Measurements from ENCODE around the gene NIPA2. TPM values are rescaled to one million over a fixed set of nuclear protein-coding genes. Genes with fewer than 3 reads are reported as not detected.

Gene NIPA2
- total and polyA plus RNA-seq, 2 of the 8 experiments (the other 6 are each of a cell fraction or from before 2014, with no cell fraction given) = 38.5 to 81.7 TPM

DNA sequence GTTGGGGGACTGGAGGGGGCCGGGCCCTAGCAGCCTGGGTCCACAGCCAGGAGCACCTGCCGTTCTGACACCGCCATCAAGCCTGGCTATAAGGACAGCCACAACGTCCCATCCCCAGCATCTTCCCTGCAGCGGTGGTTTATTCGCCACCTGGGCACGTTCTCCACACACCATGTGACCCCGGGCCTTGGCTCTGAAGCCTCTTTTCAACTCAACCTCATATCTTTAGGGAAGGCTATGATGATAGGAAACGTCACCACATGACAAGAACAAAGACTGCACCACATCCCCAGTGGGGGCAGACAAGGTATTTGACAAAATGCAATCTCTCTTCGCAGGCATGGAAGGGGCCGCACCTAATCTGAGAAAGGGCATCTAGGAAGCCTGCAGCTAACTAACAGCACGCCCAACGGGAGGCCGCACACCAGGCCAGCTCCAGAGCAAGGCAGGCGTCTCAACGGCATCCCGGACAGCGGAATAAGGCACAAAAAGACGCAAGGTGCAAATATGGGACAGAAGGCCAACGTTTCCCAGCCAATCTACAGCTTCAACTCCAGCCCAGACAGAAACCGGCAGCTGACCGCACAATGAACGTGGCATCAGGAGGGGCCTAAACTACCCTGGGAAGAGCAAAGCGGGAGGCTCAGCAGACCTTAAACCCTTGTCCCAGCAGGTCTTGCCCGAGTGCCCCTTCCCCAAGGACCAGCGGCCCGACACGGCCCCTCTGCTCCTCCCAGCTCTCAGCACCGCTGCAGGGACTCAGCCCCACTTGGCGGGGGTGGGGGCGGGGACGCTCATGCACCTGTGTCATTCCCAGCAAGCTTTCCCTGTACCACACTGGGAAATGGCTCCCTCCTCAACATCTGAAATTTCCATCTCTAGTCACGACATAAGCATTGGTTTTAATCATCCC lies 41.9 kb downstream of the NIPA2 start:
- FAIRE-seq (no peak), DNase-seq (ENCODE audit: low read depth in 1 of 2, low spot score in 2 of 2) (no peak)
- WGBS, 2 experiments (ENCODE audit: extremely low coverage in 1 of 2, insufficient coverage in 1 of 2, insufficient read length in 1 of 2, insufficient replicate concordance in 2 of 2, low coverage in 1 of 2, low lambda C conversion rate in 2 of 2, missing lambda C conversion rate in 1 of 2) = 96% methylated on average over 33 of the region's 33 CpGs; no CpG with 5 or more reads in 1 of the 2 experiments
- Histone ChIP-seq H3K79me2 (ENCODE audit: control insufficient read depth in 1 of 2, insufficient read depth in 2 of 2, low read length in 2 of 2) (no peaks in the 10 kb centered on the region), H4K5ac (ENCODE audit: insufficient read length, low read depth, low read length) (no peak overlapping the region), H3K36me3 (ENCODE audit: control insufficient read depth in 2 of 4, insufficient read depth in 4 of 4, low read length in 3 of 4) (peaks cover 2 to 6% (median 4%) of the 10 kb centered on the region in 4 experiments; a peak in 4 of 8 replicates), H3K56ac (replicated peaks; ENCODE audit: insufficient read length, low read depth, low read length) (no peak overlapping the region), H3K23me2 (ENCODE audit: low read depth, low read length) (no peaks in the 10 kb centered on the region), H3K4ac (replicated peaks; ENCODE audit: insufficient read length, low read depth, low read length) (no peak overlapping the region), H2BK5ac (ENCODE audit: low read depth, low read length) (no peak overlapping the region; the same call in 1 of the 2 replicates), H3K23ac (ENCODE audit: insufficient read length) (no peak overlapping the region), H2BK12ac (ENCODE audit: low read depth, low read length) (no peak overlapping the region), H2BK15ac (ENCODE audit: low read length) (no peak overlapping the region), H2BK120ac (replicated peaks; ENCODE audit: low read depth, low read length) (no peak overlapping the region), H3K79me1 (ENCODE audit: low read depth, low read length) (no peaks in the 10 kb centered on the region; the same call in 1 of the 2 replicates), H2BK20ac (ENCODE audit: low read length) (no peak overlapping the region), H3K18ac (ENCODE audit: extremely low read depth, low read length) (no peak overlapping the region), H4K91ac (replicated peaks; ENCODE audit: insufficient read length, low read length) (no peak overlapping the region), H2AK5ac (ENCODE audit: low read depth, low read length) (no peak overlapping the region), H3K4me3 (ENCODE audit: extremely low read depth in 1 of 4, insufficient read depth in 2 of 4, low read depth in 3 of 4, low read length in 4 of 4) (no peak overlapping the region), H3K14ac (ENCODE audit: insufficient read length) (no peak overlapping the region), H3K9ac (replicated peaks in 1 of 4; ENCODE audit: extremely low read depth in 1 of 4, low read depth in 3 of 4, low read length in 3 of 4) (no peak overlapping the region), H4K8ac (ENCODE audit: extremely low read depth, insufficient read depth, low read length) (no peak overlapping the region), H3K4me2 (ENCODE audit: insufficient read depth in 1 of 2, low read depth in 2 of 2, low read length in 2 of 2) (no peak overlapping the region), H3K27me3 (replicated peaks in 1 of 4; ENCODE audit: control insufficient read depth in 3 of 4, extremely low read depth in 1 of 4, insufficient read depth in 3 of 4, low read length in 3 of 4) (no peaks in the 10 kb centered on the region), H3K4me1 (replicated peaks in 1 of 4; ENCODE audit: control insufficient read depth in 3 of 4, insufficient read depth in 4 of 4, low read length in 3 of 4) (peaks cover 0 to 3% (median 0%) of the 10 kb centered on the region in 4 experiments; a peak in 1 of 7 replicates), H3K27ac (ENCODE audit: low read depth, low read length) (no peak overlapping the region), H4K20me1 (replicated peaks in 1 of 2; ENCODE audit: control insufficient read depth in 1 of 2, insufficient read depth in 2 of 2, low read length in 2 of 2) (no peaks in the 10 kb centered on the region), H2AFZ (ENCODE audit: low read length) (no peak overlapping the region), H3K9me3 (ENCODE audit: insufficient read depth in 2 of 2, low read depth in 1 of 2, low read length in 1 of 2) (no peaks in the 10 kb centered on the region; a peak in 1 of 4 replicates)
- ChIA-PET POLR2A (ENCODE audit: partially characterized antibody) (interaction anchor here (1.0 to 2.1 kb wide), 2 partner anchors 8 to 10 kb away, joined by 3 to 8 read pairs; no protein-coding TSS in a partner anchor), CTCF (ENCODE audit: partially characterized antibody) (no interaction called here)
- TF ChIP-seq TEAD4 (IDR thresholded peaks at IDR 0.05; ENCODE audit: low read depth, low read length) (no peak), CREB1 (IDR thresholded peaks at IDR 0.05) (no peak), CEBPB (IDR thresholded peaks at IDR 0.05; ENCODE audit: low read depth, low read length) (no peak), CTBP2 (IDR thresholded peaks at IDR 0.05; ENCODE audit: borderline replicate concordance, insufficient read depth, insufficient read length, low read length) (no peak), PHF8 (conservative IDR thresholded peaks at IDR 0.05; ENCODE audit: low read depth, low read length) (no peak), JUND (IDR thresholded peaks at IDR 0.05; ENCODE audit: low read length) (no peak), SIRT6 (IDR thresholded peaks at IDR 0.05; ENCODE audit: low read length) (no peak), GTF2F1 (IDR thresholded peaks at IDR 0.05; ENCODE audit: borderline replicate concordance, low read depth, low read length) (no peak), SUZ12 (IDR thresholded peaks at IDR 0.05; ENCODE audit: low read length) (no peak), NRF1 (IDR thresholded peaks at IDR 0.05; ENCODE audit: low read depth, low read length) (no peak)
- TF ChIP-seq, protein P1, sequence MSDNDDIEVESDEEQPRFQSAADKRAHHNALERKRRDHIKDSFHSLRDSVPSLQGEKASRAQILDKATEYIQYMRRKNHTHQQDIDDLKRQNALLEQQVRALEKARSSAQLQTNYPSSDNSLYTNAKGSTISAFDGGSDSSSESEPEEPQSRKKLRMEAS (IDR thresholded peaks at IDR 0.05) = no peak

Measured in H1 (cell line).